Stimulated activated CD8-positive, alpha-beta memory T cell treated with anti-CD3 and anti-CD28 coated beads, Interleukin-7, amount 100 ng/mL, for 24 hours (primary cell): ENCODE data around the gene FNDC3B.

Experiments
- DNase-seq: peaks from one replicate; pipeline ENCODE4 v3.0.0-alpha.2; 2020; ENCODE audit warnings: low read depth

The FNDC3B gene

GRCh38 chr3:172137287-172138192 is 98.2 kb downstream of the FNDC3B start:
- DNase-seq = no peak

GRCh38 chr3:172138193-172138537 is 98.8 kb downstream of the FNDC3B start:
- no peak for DNase-seq

DNA sequence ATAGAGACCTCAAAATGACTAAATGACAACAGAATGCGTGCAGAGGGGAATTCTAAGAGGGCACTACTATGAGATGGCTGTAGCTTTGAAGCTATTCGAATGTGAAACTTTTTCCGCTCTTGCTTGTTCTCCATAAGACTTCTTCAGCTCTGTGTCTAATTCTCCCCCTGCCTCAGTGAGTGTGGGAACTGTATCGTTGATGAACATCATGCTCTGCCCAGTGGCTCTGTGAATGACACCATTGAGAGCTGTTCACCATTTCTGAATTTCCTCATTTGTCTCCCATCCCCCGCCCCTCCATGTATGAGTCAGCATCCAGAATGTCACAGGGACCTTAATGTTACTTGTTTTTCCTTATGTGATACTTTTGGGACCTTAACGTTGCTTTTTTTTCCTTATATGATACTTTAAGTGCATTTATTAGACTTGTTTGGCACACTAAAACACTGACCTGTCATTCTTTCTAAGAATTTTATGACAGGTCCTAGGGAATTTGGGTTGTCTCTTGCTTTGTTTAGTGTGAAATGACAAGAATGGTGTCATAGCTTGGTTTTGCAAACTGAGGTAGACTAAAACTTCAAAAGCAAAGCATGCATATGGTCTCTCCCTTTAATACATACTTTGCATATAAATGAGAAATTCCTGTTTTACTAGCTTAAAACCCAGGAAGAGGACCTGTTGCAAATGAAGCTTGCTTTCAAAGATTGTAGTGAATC is 99.6 kb downstream of the FNDC3B start:
- no peak for DNase-seq

- DNase-seq = no peak
Measured at GRCh38 chr3:172139528-172140276, 100.3 kb downstream of the FNDC3B start.

- no peak for DNase-seq
Measured at GRCh38 chr3:172140499-172141391, 101.4 kb downstream of the FNDC3B start.

DNA sequence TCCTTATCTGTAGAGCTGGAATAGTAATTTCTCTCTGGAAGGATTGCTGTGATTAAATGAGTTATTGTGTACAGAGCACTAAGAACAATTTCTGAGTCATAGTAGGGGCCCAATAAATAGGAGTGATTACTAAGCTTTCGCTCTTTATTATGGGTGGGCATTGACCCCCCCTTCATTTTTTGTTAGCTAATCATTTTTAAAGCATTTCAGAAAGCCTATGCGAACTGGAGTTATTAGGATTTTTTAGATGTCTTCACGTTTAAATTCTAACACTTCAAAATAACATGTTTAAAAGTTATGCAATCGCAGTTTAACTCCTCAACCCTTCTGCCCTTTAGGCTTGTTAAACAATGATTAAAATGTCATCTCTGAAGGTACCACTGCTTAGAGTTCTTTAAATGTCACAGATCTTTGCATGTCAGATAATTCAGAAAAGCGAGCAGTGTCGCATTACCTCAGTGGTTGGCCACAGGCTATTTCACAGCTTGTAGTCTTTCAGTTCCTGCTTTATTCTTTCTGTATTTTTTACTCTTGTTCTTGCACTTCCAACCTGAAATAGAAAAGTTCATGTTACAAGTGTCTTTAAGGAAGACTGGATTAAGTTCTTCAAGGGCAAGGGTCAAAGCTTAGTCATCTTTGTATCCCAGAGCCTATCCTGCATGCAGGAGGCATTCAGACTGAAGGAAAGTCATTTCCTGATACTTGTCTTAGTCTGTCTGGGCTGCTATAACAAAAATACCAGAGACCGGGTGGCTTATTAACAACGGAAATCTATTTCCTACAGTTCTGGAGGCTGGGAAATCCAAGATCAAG is 102.9 kb downstream of the FNDC3B start:
- no peak for DNase-seq

DNA sequence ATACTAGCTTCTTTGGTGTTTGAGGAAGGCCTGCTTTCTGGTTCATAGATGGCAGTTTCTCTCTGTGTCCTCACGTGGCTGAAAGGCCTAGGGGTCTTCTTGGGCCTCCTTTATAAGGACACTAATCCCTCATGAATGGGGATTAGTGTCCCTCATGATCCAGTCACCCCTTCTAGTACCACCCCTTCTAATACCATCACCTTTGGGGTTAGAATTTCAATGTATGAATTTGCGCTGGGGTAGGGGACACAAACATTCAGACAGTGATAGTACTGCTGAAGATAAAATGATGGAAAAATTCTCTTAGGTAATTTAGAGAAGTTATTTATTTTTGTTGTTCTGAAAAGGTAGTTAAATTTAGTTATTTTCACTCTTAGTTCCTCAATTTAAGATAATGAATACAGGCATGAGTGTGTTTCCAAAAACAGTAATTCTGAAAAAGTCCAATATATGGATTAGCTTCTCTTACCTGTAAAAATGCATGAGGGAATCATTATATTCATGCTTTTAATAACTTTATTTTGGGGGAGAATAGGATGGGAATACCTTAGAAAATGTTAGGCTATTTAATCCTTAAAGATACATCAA is 103.6 kb downstream of the FNDC3B start:
- DNase-seq = no peak

DNA sequence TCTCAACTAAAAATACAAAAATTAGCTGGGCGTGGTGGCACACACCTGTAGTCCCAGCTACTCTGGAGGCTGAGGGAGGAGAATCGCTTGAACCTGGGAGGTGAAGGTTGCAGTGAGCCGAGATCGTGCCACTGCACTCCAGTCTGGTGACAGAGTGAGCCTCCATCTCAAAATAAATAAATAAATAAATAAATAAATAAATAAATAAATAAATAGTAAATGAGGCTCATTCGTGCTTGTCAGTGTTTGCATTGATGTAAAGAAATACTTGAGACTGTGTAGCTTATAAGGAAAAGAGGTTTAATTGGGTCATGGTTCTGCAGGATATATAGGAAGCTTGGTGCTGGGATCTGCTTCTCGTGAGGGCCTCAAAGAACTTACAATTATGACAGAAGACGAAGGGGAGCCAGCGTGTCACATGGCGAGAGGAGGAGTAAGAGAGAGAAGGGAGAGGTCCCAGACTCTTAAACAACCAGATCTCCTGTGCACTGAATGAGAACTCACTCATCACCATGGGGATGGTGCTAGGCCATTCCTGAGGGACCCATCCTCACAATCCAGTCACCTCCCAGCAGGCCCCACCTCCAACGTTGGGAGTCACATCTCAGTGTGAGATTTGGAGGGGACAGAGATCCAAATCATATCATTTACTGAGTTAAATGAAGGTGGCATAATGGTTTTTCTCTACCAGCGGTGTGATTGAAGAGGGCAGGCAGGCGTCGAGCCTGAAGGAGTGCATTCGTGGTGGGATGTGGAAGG is 104.5 kb downstream of the FNDC3B start:
- no peak for DNase-seq

GRCh38 chr3:172144601-172145000 is 105.2 kb downstream of the FNDC3B start:
- DNase-seq = no peak

GRCh38 chr3:172145031-172145686 is 105.8 kb downstream of the FNDC3B start:
- no peak for DNase-seq

GRCh38 chr3:172146349-172146748 is 107.0 kb downstream of the FNDC3B start:
- DNase-seq = no peak

DNA sequence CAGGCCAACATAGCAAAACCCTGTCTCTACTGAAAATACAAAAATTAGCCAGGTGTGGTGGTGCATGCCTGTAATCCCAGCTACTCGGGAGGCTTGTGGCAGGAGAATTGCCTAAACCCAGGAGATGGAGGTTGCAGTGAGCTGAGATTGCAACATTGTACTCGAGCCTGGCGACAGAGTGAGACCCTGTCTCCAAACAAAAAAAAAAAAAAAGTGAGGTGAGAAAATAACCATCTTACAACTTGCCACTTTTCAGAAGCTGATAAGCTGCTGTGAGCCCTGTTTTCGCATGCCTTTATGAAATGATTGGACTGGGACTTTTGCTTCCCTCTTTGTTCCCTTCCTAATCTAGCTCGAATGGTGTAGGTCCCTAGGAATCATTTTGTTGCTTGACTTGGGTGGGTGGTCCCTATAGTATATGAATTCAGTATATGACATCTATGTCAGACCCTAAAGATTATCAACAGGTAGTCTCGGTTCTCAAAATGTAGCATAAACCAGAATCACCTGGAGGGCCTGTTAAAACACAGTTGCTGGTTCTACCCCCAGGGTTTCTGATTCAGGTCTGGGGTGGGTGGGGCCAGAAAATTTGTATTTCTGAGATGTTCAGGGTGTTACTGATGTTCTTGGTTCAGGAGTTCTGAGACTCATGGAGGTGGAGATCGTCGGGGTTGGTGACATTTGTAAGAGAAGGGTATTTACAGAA is 107.9 kb downstream of the FNDC3B start:
- DNase-seq = no peak

GRCh38 chr3:172148241-172148640 is 108.9 kb downstream of the FNDC3B start:
- DNase-seq = no peak

DNA sequence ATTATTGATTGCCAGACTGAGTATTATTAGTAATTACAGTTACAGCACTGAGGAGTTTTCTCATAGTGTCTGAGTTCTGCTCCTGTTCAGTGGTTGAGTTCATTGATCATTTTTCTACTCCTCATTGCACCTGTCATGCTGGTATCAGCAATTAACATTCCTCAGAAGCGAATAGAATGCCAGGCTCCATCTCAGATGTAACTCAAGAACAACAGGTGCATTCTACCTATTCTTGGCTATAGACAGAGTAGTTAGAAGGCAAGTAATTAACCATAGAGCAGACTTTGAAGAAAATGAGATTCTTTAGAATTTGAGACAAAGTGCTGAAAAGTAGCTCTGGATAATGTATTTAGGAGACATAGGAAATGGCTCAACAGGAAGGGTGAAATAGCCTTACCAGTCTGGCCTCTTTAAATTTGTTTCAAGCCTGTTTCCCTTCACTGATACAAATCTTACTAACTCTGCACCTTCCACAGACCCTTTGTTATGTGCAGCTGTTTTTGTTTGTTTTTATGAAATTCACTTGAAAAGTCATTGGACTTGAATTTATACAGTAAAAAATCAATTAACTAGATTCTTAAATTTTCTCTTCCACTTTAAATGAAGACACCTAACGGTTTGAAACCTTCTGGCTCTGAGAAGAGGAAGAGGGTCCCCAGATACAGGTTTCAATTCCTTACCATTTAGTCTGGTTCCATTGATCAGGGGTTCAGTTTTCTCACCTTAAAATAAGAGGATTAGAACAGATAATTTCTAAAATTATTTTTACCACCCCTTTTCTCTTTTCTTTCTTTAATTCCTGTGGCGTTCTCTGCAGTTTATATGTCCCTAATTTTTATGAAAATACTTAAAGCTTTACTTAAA is 109.6 kb downstream of the FNDC3B start:
- DNase-seq = no peak

GRCh38 chr3:172150268-172150667 is 110.9 kb downstream of the FNDC3B start:
- DNase-seq = no peak

- no peak for DNase-seq
Measured at GRCh38 chr3:172150913-172151650, 111.7 kb downstream of the FNDC3B start.
